Suprapubic skin (tissue), 3 donors: ENCODE results near the gene TMTC2.

Experiments
- CTCF ChIP-seq, 2 donors: fragments of 200-600 bp in 1 of 2; fragments of 450-650 bp in 1 of 2; sonication (generic) in 1 of 2; IDR thresholded peaks; one replicate each; pipeline ENCODE4 v1.5.1; 2016 to 2019; ENCODE audit warnings: antibody characterized with exemption in 2 of 2, mild to moderate bottlenecking in 1 of 2, moderate library complexity in 1 of 2
- EP300 ChIP-seq: sonication (generic); formaldehyde crosslinking; IDR thresholded peaks from one replicate; pipeline ENCODE4 v1.6.1; 2017; ENCODE audit warnings: antibody characterized with exemption

- TF ChIP-seq CTCF (IDR thresholded peaks at IDR 0.05) (no peak), EP300 (no peak)
Observed at GRCh38 chr12:82866227-82866775, 179.6 kb downstream of the TMTC2 start.
